Ovary (tissue), 3 donors: ENCODE data around the gene HENMT1.

Source experiments
- POLR2A ChIP-seq: fragments of 450-650 bp; IDR thresholded peaks from one replicate; pipeline ENCODE4 v1.6.1; 2017; ENCODE audit warnings: antibody characterized with exemption, mild to moderate bottlenecking, moderate library complexity
- TF ChIP-seq, protein P1 (sequence below), 3 donors: fragments of 450-650 bp in 2 of 3; fragments of 200-600 bp in 1 of 3; IDR thresholded peaks; one replicate each; pipeline versions ENCODE4 v1.5.1 to v1.8.0; 2016 to 2022; ENCODE audit warnings: antibody characterized with exemption in 3 of 3, mild to moderate bottlenecking in 1 of 3
- donor health status: DM: no; HTN: no; CAD: no.

DNA sequence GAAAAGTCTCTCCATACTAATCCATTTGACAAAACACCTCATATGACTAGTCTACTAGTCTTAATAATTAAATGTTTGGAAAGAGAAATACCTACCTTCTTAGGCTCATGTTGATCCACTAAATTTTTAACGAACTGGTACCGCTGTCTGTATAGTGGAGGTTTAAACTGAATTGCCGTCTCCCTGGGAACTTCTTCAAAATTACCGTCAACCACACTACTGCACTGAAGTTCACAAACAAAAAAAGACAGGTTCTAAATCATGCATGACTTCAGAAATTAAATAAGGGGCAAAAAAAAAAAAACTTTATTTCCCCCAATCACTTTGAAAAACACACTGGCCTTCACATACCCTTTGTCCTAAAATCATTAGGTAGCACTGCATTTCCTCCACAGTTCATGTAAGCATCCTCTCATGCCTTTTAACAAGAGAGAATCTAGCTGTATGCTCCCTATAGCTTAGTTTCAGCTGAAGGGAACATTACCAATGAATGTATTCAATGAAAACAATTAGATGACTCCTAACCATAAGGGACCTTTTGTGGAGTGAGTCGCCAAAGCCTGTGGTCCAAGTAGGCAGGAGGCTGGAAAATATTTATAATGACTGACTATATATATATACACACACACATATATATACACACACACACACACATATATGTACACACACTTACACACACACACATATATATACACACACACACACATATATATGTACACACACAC, 3.4 kb downstream of the HENMT1 start:
- no peak for TF ChIP-seq POLR2A
- TF ChIP-seq, protein P1, sequence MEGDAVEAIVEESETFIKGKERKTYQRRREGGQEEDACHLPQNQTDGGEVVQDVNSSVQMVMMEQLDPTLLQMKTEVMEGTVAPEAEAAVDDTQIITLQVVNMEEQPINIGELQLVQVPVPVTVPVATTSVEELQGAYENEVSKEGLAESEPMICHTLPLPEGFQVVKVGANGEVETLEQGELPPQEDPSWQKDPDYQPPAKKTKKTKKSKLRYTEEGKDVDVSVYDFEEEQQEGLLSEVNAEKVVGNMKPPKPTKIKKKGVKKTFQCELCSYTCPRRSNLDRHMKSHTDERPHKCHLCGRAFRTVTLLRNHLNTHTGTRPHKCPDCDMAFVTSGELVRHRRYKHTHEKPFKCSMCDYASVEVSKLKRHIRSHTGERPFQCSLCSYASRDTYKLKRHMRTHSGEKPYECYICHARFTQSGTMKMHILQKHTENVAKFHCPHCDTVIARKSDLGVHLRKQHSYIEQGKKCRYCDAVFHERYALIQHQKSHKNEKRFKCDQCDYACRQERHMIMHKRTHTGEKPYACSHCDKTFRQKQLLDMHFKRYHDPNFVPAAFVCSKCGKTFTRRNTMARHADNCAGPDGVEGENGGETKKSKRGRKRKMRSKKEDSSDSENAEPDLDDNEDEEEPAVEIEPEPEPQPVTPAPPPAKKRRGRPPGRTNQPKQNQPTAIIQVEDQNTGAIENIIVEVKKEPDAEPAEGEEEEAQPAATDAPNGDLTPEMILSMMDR (IDR thresholded peaks at IDR 0.05), result no peak
